Colon (tissue), 2 donors: Measurements from ENCODE around the gene KCNB1.
"Not testable (repeated sequence)": the region's sequence is repeated elsewhere in the genome, so short reads cannot be mapped to it uniquely, and the experiment has no call there.

Source experiments
- FAIRE-seq: peaks from 2 replicates; lab custom pipeline; 2012; peaks lifted over from hg19 to GRCh38; lab: Jason Lieb, UNC
- donor health status: control.
- donor health status: control.

KCNB1 gene

GRCh38 chr20:49319208-49319809, 163.2 kb downstream of the KCNB1 start:
- FAIRE-seq: no peak

- no peak for FAIRE-seq
Observed at GRCh38 chr20:49318430-49319207, 163.8 kb downstream of the KCNB1 start.

DNA sequence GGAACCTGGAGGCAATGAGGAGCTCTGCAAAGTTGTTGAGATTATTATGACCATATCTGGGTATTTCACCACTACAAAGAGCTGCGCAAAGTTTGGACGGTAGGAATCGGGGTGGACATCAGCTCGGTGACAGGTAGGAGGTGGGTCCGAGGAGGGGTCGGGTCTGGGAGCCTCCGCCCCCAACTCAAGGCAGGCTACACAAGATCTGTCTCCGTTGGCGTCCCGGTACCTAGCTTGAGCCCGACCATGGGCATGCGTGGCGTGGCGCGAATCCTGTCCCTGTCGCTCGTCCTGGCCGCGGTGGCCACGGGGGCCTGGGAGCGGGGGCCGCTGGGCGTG, 164.4 kb downstream of the KCNB1 start:
- no peak for FAIRE-seq

GRCh38 chr20:49316704-49317103, 165.8 kb downstream of the KCNB1 start:
- FAIRE-seq: no peak

DNA sequence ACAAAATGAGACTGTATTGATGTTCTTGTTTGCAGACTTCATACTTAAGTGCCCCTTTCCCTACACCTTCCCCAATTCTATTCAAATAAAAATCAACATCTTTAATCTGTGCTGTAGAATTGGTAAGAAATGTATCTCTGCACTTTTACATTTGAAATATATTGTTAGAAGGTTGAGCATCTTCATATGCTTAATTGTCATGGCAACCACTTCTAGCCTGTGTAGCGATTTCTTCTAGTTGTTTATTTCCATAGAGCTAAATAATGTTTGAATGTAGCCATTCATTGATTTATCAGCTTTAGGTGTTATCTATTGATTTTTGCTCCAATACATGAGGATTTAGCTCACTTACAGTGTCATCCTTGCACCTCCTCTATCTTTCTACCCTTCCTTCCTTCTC, 166.9 kb downstream of the KCNB1 start:
- FAIRE-seq: no peak

DNA sequence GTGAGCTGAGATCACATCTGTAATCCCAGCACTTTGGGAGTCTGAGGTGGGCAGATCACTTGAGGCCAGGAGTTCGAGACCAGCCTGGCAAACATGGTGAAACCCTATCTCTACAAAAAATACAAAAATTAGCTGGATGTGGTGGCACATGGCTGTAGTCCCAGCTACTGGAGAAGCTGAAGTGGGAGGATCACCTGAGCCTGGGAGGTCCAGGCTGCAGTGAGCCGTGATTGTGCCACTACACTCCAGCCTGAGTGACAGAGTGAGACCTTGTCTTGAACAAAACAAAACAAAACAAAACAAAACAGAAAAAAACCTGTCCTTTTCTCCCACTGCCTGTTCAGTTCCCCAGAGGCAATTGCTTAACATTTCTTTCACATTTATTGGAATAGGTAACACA, 168.4 kb downstream of the KCNB1 start:
- FAIRE-seq: not testable (repeated sequence)
